Hepatocyte (in vitro differentiated cells): ENCODE measurements around the gene ZNF764.

Experiments
- CTCF ChIP-seq: fragments of 200-600 bp; sonication (generic); IDR thresholded peaks from 2 replicates; pipeline ENCODE4 v1.5.1; 2016; ENCODE audit warnings: antibody characterized with exemption, mild to moderate bottlenecking; ENCODE audit not compliant: poor library complexity
- EZH2 ChIP-seq: fragments of 200-600 bp; sonication (generic); IDR thresholded peaks from 2 replicates; pipeline ENCODE4 v1.6.1; 2016; ENCODE audit warnings: antibody characterized with exemption, mild to moderate bottlenecking, borderline replicate concordance

- no peak for TF ChIP-seq CTCF
- no peak for TF ChIP-seq EZH2
Observed at GRCh38 chr16:30518552-30518951, 39.6 kb downstream of the ZNF764 start.
